LNCaP clone FGC (cell line): ENCODE data around the gene STK17A.

ENCODE experiments used
- DNase-seq: peaks from one replicate; pipeline ENCODE4 v3.0.0-alpha.2; 2011; ENCODE audit warnings: low read depth
- H3K4me3 ChIP-seq: 2 replicates; pipeline ENCODE4 v1.5.1; 2011; ENCODE audit warnings: mild to moderate bottlenecking, low read depth, low read length, control low read depth
- TF ChIP-seq, protein P1 (sequence below): IDR thresholded peaks from 2 replicates; pipeline ENCODE4 v1.5.1; 2012; ENCODE audit warnings: mild to moderate bottlenecking; ENCODE audit not compliant: control insufficient read depth, insufficient read depth; ENCODE audit errors: extremely low read depth

The STK17A gene

DNA sequence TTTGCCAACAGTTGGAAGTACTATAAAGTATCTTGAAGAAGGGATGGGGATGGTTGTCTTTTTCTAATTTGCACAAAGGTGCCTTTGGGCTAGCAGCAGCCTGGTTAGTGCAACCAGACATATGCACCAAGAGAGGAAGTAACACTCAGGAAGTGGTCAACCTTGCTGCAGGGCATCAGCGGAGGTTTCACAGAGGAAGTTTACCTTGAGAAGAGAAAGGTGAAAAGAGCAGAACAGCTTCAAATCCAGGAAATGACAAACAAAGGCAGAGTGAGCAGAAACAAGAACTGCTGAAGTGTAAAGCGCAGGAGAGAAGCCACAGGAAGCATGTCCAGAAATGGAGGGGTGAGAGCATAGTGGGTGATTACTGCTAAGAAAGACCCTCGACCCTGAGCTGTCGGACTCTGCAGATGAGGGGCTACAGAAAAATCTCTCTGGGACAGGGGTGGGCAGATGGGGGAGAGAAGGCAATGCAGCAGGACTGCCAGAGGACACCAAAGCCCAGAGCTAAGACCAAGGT is 66.9 kb downstream of the STK17A start:
- H3K4me3 ChIP-seq: no peak overlapping the region
- no peak for DNase-seq
- TF ChIP-seq, protein P1, sequence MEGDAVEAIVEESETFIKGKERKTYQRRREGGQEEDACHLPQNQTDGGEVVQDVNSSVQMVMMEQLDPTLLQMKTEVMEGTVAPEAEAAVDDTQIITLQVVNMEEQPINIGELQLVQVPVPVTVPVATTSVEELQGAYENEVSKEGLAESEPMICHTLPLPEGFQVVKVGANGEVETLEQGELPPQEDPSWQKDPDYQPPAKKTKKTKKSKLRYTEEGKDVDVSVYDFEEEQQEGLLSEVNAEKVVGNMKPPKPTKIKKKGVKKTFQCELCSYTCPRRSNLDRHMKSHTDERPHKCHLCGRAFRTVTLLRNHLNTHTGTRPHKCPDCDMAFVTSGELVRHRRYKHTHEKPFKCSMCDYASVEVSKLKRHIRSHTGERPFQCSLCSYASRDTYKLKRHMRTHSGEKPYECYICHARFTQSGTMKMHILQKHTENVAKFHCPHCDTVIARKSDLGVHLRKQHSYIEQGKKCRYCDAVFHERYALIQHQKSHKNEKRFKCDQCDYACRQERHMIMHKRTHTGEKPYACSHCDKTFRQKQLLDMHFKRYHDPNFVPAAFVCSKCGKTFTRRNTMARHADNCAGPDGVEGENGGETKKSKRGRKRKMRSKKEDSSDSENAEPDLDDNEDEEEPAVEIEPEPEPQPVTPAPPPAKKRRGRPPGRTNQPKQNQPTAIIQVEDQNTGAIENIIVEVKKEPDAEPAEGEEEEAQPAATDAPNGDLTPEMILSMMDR: no peak

DNA sequence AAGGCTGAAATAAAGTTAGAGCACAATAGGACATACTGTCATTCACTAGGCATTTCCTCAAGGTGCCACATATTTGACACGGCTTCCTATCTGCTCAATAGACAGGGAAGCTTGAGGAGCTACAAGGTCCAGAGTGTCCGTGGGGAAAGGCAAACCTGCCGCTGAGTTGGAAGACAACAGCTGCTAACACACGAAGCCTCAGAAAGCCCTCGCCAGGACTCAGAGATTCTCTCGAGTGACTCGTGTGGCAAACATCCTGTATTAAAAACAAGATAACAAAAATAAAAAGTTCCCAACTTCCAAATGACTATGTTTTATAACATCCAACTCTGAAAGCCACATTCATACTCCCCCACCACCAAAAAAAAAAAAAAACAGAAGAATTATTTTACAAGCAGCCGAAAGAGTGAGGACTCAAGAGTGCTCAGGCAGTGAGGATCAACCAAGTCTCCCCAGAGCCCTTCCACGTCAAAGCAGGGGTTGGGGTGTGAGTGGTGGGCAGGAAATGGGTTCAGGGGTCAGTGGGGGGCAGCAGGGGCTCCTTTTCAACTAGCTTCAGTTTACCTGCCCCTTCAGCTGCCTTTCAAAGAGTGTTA is 67.6 kb downstream of the STK17A start:
- H3K4me3 ChIP-seq: no peak overlapping the region
- TF ChIP-seq, protein P1: no peak
- no peak for DNase-seq

DNA sequence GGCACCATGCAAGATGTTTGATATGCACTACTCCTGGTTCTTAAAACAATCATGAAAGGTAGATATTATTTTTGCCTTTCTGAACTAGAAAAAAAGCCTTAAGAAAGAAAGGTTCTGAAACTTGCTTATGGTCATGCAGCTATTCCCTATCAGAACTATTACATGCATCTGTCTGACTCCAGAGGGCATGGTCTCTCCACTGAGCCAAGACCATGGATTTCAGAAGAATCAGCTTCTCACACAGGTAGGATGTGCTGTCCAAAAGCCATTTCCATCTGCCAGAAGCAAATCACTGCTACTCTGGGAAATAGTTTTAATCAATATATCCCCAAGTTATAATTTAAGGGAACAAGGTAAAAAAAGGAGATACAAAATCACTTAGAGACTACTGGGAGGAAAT is 69.5 kb downstream of the STK17A start:
- no peak for DNase-seq
- TF ChIP-seq, protein P1: no peak
- no peak overlapping the region for H3K4me3 ChIP-seq

DNA sequence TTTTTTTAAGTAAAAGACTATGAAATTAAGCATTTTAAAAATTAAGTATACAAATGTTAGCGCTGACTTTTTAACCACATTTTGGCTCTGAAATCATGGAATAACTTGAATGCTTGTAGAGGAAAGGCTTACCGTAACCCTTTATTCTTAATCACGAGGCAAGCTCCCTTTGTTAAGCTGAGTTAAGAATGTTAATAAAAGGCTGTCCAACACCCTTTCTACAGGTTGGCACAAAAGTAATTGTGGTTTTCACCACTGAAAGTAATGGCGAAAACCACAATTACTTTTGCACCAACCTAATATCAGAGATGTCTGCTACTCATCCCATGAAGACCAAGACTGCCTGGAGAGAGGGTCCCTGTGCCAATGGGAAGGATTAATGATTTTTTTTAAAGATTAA is 70.6 kb downstream of the STK17A start:
- TF ChIP-seq, protein P1: no peak
- DNase-seq: no peak

DNA sequence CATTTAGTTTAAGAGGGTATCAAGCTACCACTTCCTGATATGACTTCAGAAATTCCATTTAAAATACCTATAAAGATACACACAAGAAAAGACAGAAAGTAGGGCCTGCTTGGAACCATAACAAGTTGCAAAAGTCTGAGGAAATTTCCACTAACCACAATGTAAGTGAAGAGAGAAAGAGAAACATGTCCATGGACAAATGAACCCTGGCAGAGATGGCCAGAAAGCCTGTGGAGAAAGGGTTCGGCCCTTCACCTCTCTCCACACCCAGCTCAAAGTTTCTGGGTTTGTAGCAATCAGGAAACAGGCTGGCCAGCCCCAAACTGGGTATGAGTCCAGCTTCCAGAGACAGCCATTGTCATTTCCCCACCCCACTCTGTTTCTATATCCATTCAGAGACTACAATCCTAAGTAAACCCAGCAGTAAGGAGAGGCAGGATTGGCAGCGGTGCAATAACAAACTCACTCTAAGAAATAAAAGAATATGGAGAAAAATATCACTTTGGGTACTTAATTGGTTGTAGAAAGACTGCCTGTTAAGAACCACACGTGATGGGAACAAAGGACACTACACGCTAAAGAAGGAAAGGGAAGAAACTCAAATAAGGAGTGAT is 71.1 kb downstream of the STK17A start:
- TF ChIP-seq, protein P1: no peak
- DNase-seq: no peak
- no peak overlapping the region for H3K4me3 ChIP-seq

More for the DNA sequence above, 70.6 kb downstream of the STK17A start:
- no peak overlapping the region for H3K4me3 ChIP-seq

DNA sequence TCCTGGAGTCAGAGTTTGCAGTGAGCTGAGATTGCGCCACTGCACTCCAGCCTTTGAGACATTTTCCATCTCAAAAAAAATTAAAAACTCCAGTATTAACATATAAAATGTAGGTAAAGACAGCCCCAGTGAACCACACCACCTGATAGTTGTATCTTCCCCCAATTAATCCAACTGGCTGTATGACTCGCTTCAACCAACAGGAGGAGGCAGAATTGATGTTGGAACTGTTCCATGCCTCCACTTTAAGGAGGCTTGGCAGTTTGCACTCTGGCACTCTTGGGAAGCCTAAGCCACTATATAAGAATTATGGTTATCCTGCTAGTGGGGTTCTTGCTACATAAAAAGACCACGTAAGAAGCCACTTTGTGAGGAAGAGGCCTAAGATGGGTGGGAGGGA is 72.7 kb downstream of the STK17A start:
- no peak overlapping the region for H3K4me3 ChIP-seq
- no peak for DNase-seq
- TF ChIP-seq, protein P1: no peak
